OCI-LY1 (cell line): ENCODE data around the gene PDE4C.

Experiments used
- EZH2 ChIP-seq: fragments of 200-600 bp; sonication (generic), shearing (Covaris generic); IDR thresholded peaks from 2 replicates; pipeline ENCODE4 v1.8.0; 2017; ENCODE audit warnings: borderline replicate concordance, mixed run types, mild to moderate bottlenecking, antibody characterized with exemption, low read length, moderate library complexity, mixed read lengths
- TF ChIP-seq, protein P1 (sequence below): fragments of 200-600 bp; sonication (generic), shearing (Covaris generic); IDR thresholded peaks from 2 replicates; pipeline ENCODE4 v1.5.1; 2017; ENCODE audit warnings: mild to moderate bottlenecking, antibody characterized with exemption, low read length, moderate library complexity, mixed read lengths

DNA sequence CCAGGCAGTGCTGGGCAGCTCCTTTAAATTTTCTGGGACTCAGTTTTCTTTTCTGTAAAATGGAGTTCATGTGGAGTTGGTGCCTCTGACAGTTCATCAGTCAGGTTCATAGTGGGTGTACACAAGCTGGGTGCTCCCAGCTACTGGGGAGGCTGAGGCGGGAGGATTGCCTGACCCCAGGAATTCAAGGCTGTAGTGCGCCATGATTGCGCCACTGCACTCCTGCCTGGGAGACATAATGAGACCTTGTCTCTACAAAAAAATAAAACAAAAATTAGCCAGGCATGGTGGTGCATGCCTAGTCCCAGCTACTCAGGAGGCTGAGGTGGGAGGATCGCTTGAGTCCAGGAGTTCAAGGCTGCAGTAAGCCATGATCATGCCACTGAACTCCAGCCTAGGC is 26.9 kb upstream of the PDE4C start:
- TF ChIP-seq, protein P1, sequence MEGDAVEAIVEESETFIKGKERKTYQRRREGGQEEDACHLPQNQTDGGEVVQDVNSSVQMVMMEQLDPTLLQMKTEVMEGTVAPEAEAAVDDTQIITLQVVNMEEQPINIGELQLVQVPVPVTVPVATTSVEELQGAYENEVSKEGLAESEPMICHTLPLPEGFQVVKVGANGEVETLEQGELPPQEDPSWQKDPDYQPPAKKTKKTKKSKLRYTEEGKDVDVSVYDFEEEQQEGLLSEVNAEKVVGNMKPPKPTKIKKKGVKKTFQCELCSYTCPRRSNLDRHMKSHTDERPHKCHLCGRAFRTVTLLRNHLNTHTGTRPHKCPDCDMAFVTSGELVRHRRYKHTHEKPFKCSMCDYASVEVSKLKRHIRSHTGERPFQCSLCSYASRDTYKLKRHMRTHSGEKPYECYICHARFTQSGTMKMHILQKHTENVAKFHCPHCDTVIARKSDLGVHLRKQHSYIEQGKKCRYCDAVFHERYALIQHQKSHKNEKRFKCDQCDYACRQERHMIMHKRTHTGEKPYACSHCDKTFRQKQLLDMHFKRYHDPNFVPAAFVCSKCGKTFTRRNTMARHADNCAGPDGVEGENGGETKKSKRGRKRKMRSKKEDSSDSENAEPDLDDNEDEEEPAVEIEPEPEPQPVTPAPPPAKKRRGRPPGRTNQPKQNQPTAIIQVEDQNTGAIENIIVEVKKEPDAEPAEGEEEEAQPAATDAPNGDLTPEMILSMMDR: no peak
- TF ChIP-seq EZH2: no peak
